Osteoblast (primary cell): ENCODE results near the gene GPR107. TPM values are rescaled to one million over a fixed set of nuclear protein-coding genes. Genes with fewer than 3 reads are reported as not detected.

ENCODE experiments used
- DNase-seq: peaks from one replicate; pipeline ENCODE4 v3.0.0; 2011; ENCODE audit warnings: low spot score, mixed read lengths; ENCODE audit not compliant: insufficient read length; ENCODE audit errors: missing footprints
- H2AFZ ChIP-seq: 2 replicates; pipeline ENCODE4 v1.6.0; 2011; ENCODE audit warnings: mild to moderate bottlenecking, low read length
- H3K27ac ChIP-seq: 2 replicates; pipeline ENCODE4 v1.5.1; 2011; ENCODE audit warnings: mild to moderate bottlenecking, low read depth, low read length, moderate library complexity
- H3K27me3 ChIP-seq: 2 replicates; pipeline ENCODE4 v1.6.0; 2012; ENCODE audit warnings: mild to moderate bottlenecking, control low read depth, inconsistent platforms, low read length, moderate library complexity; ENCODE audit not compliant: insufficient read depth
- H3K36me3 ChIP-seq: 2 replicates; pipeline ENCODE4 v1.5.1; 2011; ENCODE audit warnings: mild to moderate bottlenecking, low read length, control low read depth, moderate library complexity; ENCODE audit not compliant: insufficient read depth
- H3K4me1 ChIP-seq: 2 replicates; pipeline ENCODE4 v1.5.1; 2011; ENCODE audit warnings: mild to moderate bottlenecking, low read length, control low read depth, moderate library complexity; ENCODE audit not compliant: insufficient read depth
- H3K4me2 ChIP-seq: 2 replicates; pipeline ENCODE4 v1.6.0; 2011; ENCODE audit warnings: mild to moderate bottlenecking, low read length; ENCODE audit not compliant: insufficient read depth
- H3K4me3 ChIP-seq: fragments of 200-600 bp; sonication (generic); 3 replicates; pipeline ENCODE4 v1.5.1; 2012; ENCODE audit warnings: mild to moderate bottlenecking, low read length, inconsistent platforms; ENCODE audit not compliant: insufficient read depth
- H3K79me2 ChIP-seq: 2 replicates; pipeline ENCODE4 v1.6.0; 2012; ENCODE audit warnings: mild to moderate bottlenecking, low read length, control low read depth, inconsistent platforms; ENCODE audit not compliant: insufficient read depth
- H3K9me3 ChIP-seq: 2 replicates; pipeline ENCODE4 v1.5.1; 2011; ENCODE audit warnings: low read depth, low read length, control low read depth
- H4K20me1 ChIP-seq: 2 replicates; pipeline ENCODE4 v1.6.0; 2012; ENCODE audit warnings: mild to moderate bottlenecking, low read length, control low read depth; ENCODE audit not compliant: insufficient read depth
- CTCF ChIP-seq: IDR thresholded peaks from 2 replicates; pipeline ENCODE4 v1.5.1; 2011; ENCODE audit warnings: mild to moderate bottlenecking, low read depth, low read length, moderate library complexity; ENCODE audit errors: extremely low read depth
- total RNA-seq: library from RNA; depleted of rRNA; stranded (reverse); fragments of >200 nt; gene quantifications from 2 replicates; pipeline ENCODE4 v1.2.3, GENCODE V29; 2012

The GPR107 gene
- total RNA-seq, 1 donor, result 25.3 TPM

DNA sequence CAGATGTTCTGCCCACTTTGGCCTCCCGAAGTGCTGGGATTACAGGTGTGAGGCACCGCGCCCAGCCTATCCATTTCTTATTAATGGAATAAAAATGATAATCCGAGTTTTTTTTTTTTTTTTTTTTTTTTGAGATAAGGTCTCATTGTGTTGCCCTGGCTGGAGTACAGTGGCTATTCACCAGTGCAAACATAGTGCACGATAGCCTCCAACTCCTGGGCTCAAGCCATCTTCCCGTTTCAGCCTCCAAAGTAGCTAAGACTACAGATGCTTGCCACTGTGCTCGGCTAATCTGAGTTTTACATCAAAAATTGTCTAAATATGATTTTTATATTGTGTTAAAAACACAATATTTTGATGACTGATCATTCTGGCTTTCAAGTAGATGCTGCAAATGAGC lies 6.6 kb downstream of the GPR107 start:
- TF ChIP-seq CTCF, result no peak
- Histone ChIP-seq H3K36me3 (peaks cover 4% of the 10 kb centered on the region), H4K20me1 (peaks cover 49% of the 10 kb centered on the region), H3K4me3 (no peak overlapping the region), H3K27ac (no peak overlapping the region), H3K9me3 (no peaks in the 10 kb centered on the region), H3K4me2 (no peak overlapping the region), H3K79me2 (peaks cover 91% of the 10 kb centered on the region), H3K27me3 (no peaks in the 10 kb centered on the region), H2AFZ (no peak overlapping the region), H3K4me1 (no peaks in the 10 kb centered on the region)
- DNase-seq, result peak; percentile 34

DNA sequence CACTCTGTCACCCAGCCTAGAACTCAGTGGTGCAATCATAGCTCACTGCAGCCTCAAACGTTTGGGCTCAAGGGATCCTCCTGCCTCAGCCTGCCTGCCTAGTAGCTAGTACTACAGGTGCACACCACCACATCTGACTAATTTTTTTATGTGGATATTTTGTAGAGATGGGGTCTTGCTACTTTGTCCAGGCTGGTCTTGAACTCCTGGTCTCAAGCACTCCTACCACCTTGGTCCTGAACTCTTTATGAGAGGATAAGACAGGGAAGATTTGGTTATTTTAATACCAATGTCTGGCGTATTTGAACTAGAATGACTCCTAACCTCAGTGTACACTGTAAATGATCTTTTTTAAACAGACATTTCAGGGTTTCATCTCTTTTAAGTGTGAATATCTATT lies 9.0 kb downstream of the GPR107 start:
- TF ChIP-seq CTCF, result no peak
- H3K4me1 ChIP-seq, result no peaks in the 10 kb centered on the region
- H3K27ac ChIP-seq, result no peak overlapping the region
- no peak overlapping the region for H2AFZ ChIP-seq
- no peak overlapping the region for H3K4me3 ChIP-seq
- peaks cover 91% of the 10 kb centered on the region for H3K79me2 ChIP-seq
- no peak for DNase-seq
- no peaks in the 10 kb centered on the region for H3K9me3 ChIP-seq
- peaks cover 51% of the 10 kb centered on the region for H4K20me1 ChIP-seq
- no peaks in the 10 kb centered on the region for H3K27me3 ChIP-seq
- no peak overlapping the region for H3K4me2 ChIP-seq
- peaks cover 4% of the 10 kb centered on the region for H3K36me3 ChIP-seq

- Histone ChIP-seq H4K20me1 (peaks cover 43% of the 10 kb centered on the region), H3K27me3 (no peaks in the 10 kb centered on the region), H3K9me3 (no peaks in the 10 kb centered on the region), H3K4me2 (no peak overlapping the region), H3K79me2 (peaks cover 90% of the 10 kb centered on the region), H3K36me3 (no peaks in the 10 kb centered on the region), H2AFZ (no peak overlapping the region), H3K27ac (no peak overlapping the region), H3K4me1 (no peaks in the 10 kb centered on the region), H3K4me3 (no peak overlapping the region)
- no peak for TF ChIP-seq CTCF
- no peak for DNase-seq
These were observed 10.9 kb downstream of the GPR107 start for GRCh38 chr9:130064621-130065020.

- Histone ChIP-seq H3K36me3 (no peaks in the 10 kb centered on the region), H3K79me2 (peaks cover 83% of the 10 kb centered on the region), H4K20me1 (peaks cover 39% of the 10 kb centered on the region), H3K27me3 (no peaks in the 10 kb centered on the region), H2AFZ (no peak overlapping the region), H3K4me1 (peaks cover 14% of the 10 kb centered on the region), H3K4me3 (no peak overlapping the region), H3K4me2 (no peak overlapping the region), H3K27ac (no peak overlapping the region), H3K9me3 (no peaks in the 10 kb centered on the region)
- TF ChIP-seq CTCF, result no peak
- DNase-seq, result no peak
These were observed 15.3 kb downstream of the GPR107 start for GRCh38 chr9:130069048-130069447.
